ENCODE measurements around the gene CARMIL1.

The CARMIL1 gene

GRCh38 chr6:25630508-25631278, 351.5 kb downstream of the CARMIL1 start:
- DNase-seq = no peak

DNA sequence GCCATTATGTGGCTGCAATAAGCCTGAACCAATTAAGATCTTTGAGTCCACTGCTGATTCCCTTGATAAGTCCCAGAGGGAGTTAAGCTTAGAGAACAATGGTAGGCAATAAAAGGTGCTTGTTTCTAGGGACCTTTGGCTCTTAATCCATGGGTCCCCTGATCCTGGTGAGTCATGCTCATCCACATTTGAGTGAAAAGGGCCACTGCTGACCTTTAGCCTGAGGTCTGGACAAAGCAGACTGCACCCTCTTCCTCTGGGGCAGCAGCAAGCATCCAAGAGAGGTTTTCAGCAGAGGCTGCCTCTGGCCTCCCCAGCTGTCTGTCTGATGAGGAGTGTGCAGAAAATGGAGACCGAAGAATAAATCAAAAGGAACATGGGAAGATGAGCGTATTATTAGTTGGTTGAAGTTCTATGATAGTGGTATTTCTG, 356.7 kb downstream of the CARMIL1 start:
- DNase-seq = no peak

- no peak for DNase-seq
Measured at GRCh38 chr6:25637211-25637610, 358.0 kb downstream of the CARMIL1 start.

- no peak for DNase-seq
Measured at GRCh38 chr6:25637960-25638434, 358.8 kb downstream of the CARMIL1 start.

DNA sequence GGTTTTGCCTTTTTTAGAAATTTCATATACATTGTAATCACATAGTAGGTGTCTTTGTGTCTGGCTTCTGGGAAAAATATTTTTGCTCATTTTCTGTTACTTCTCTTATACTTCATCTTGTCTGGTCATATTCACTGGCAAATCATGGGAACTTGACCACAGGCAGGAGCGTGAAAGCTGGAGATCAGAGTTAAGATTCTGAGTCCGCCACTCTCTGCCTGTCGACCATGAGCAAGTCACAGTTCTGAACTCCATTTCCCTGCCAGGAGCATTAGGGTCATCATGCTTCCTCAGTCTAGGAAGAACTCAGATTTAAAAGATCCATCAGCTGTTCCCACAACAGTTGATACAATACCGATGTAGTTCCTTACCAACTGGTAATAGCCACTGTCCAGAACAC, 360.5 kb downstream of the CARMIL1 start:
- no peak for DNase-seq

GRCh38 chr6:25640446-25640845, 361.3 kb downstream of the CARMIL1 start:
- DNase-seq = no peak

DNA sequence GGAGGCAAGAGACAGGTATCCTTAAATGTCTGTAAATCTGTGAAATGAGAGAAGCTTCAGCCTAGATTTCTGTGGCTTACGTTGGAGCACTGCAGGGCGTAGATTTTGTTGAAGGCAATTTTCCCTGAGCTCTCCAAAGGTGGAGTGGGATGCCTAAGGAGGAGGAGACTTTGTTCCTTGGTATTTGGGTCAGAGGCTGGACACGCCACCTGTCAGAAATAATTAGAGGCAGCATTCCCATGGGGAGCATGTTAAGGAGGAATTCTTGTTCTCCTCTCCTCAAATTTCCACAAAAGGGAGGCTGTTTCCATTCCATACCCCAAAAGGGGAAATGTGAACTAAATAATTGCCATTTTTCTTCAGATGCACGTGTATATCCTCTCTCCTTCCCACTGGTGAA, 361.7 kb downstream of the CARMIL1 start:
- no peak for DNase-seq

- no peak for DNase-seq
Measured at GRCh38 chr6:25641377-25641776, 362.2 kb downstream of the CARMIL1 start.

GRCh38 chr6:25641940-25642666, 362.9 kb downstream of the CARMIL1 start:
- no peak for DNase-seq

- no peak for DNase-seq
Measured at GRCh38 chr6:25642667-25643328, 363.6 kb downstream of the CARMIL1 start.

- no peak for DNase-seq
Measured at GRCh38 chr6:25645916-25646315, 366.7 kb downstream of the CARMIL1 start.

DNA sequence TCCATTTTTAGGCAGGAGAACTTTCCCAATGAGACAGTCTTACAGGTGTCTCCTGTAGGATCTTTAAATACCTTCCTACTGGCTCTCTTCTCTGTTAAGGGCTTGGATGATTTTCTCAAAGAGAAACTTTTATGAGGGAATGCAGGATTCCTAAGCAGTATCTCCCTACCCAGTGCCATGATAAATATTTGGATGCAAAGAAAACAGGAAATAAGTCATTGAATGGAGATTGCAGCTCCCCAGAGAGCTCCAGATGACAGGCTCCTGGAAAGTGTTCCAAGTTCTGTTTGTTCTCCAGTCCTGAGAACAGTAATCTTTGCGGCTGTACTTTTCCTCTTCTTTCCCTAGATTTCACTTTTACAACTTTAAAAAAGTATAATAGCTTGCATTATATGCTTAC, 370.4 kb downstream of the CARMIL1 start:
- DNase-seq = no peak

DNA sequence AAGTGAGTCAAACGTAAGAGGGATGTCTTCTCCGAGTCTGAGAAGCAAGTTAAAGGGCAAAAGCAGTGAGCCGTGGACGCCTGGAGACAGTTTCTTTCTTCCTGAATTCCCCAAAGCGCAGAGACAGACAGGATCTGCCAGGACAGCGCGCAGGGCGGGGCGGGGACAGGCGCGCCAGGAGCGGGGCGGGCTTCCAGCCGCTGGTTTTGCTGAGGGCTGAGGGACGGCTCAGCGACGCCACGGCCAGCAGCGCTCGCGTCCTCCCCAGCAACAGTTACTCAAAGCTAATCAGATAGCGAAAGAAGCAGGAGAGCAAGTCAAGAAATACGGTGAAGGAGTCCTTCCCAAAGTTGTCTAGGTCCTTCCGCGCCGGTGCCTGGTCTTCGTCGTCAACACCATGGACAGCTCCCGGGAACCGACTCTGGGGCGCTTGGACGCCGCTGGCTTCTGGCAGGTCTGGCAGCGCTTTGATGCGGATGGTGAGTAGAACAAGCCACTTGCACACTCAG, 372.9 kb downstream of the CARMIL1 start, which contains the start of gene SCGN:
Gene SCGN (plus strand): TSS at position 209 of the 509 bp plus-strand sequence. CDS start 189 bp downstream, at position 398.
- DNase-seq = no peak

DNA sequence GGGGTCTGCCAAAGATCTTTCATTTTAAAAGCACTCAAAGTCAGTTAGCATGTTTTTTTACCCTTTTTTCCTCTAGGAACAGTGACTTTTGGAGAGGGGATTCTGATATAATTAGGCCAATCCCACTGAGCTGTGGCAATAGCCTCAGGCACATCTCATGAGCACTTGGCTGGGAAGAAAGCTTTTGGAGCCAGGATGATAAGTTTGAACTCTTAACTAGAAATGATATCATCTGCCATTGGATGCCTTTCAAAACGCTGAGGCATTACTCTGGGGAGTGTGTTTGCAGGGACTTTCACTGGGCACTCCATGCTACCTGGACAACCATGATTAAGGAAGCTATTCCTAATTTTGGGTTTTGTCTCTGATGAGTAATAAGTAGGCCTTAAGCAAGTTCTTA, 376.5 kb downstream of the CARMIL1 start:
- no peak for DNase-seq

- no peak for DNase-seq
Measured at GRCh38 chr6:25659633-25660368, 380.6 kb downstream of the CARMIL1 start.

GRCh38 chr6:25660512-25660911, 381.3 kb downstream of the CARMIL1 start:
- DNase-seq = no peak

GRCh38 chr6:25661129-25661779, 382.1 kb downstream of the CARMIL1 start:
- DNase-seq = no peak

GRCh38 chr6:25665455-25665854, 386.3 kb downstream of the CARMIL1 start:
- no peak for DNase-seq

DNA sequence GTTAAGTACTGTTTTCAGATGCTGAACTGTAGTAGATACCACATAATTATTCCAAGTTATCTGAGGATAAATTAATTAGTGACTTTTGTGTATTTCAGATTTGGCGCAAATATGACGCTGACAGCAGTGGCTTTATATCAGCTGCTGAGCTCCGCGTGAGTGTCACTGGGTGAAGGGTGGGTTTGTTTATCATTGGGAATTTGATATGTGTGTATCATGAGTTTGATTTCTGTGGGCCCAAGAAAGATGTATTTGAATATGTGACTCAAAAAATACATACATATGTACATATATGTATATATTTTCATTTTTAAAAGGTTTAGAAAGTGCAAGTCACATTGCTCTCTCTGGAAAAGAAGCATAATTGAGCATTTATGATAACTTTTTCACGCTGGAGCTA, 390.2 kb downstream of the CARMIL1 start:
- no peak for DNase-seq

Data from cerebellar nuclear complex (tissue), 1 donor.